NK-92 treated with Interleukin-12 subunit alpha and Interleukin-12 subunit beta, amount 100 ng/mL, for 24 hours (cell line): ENCODE measurements around the gene RAB20.
"Not testable (repeated sequence)": the region's sequence is repeated elsewhere in the genome, so short reads cannot be mapped to it uniquely, and the experiment has no call there.

Experiments
- DNase-seq: peaks from one replicate; lab custom pipeline; 2025; lab: John Stamatoyannopoulos, UW

RAB20 gene

DNA sequence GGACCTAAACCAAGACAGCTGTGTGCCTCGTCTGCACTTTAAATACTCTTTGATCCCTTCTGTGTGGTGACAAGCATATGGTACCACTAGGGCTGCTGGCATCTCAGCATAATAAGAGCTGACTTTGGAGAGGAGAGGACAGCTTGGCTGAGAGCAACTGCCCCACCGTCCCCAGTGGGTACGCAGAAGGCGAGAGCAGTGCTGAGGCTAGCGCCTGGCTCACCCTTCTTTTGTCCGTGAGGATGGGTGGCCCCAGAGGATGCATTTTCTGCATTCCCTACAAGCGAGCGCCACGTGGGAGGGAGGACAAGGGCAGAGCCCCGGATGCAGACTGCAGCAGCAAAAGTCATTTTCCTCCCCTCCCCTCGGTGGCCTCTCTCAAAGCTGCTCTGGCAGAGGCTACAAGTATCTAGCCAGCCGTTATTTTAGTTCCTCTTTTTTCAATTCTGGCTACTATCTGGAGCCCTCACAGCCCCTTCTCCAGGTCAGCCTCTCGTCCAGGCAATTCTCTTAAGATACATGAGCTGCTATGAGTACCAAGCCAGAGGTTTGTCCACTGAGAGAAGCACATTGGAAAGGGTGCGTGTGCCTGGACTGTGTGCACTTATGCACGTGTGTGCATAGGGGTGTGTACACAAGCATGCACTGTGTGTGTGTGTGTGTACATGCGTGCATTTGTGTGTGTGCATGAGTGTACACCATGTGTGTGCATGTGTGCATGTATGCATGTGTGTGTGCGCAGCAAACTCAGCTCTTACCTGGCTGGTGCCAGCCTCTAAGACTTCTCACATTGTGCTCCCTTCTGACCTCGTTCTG is 51.3 kb downstream of the RAB20 start:
- no peak for DNase-seq

GRCh38 chr13:110509478-110509926 is 52.0 kb downstream of the RAB20 start:
- DNase-seq = no peak

- DNase-seq = no peak
Measured at GRCh38 chr13:110507678-110508381, 53.7 kb downstream of the RAB20 start.

DNA sequence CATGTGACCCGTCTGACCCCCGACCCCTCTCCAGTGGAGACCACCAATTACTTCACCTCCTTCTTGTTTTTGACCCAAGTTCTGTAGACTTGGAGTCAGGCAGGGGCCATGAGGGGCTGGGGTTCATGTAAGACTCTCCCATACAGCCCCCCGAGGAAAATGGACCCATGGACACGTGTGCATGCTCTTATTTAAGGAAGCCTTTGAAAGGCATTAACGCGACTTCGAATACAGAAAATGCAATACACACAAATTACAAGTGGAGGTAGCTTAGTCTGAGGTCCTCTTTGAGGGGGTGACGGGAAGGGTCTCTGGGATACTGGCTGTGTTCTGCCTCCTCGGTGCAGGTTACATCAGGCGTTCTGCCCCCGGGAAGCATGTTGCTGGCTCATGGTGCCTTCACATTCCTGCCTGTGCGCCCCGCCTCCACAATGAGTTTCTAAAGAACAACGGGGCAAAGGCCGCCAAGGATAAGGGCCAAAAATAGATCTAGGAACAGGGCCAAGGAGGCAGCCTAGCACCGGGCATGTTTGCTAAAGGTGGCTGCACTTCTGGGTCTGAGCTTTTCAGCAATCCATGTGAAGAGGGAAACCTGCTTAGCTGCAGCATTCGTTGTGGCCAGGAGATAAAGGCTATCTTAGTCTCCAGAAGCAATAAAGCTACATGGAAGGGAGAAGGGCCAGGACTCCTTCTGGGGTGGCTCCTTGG is 54.5 kb downstream of the RAB20 start:
- DNase-seq = no peak

GRCh38 chr13:110506396-110506795 is 55.1 kb downstream of the RAB20 start:
- DNase-seq = no peak

- no peak for DNase-seq
Measured at GRCh38 chr13:110505594-110505993, 55.9 kb downstream of the RAB20 start.

- no peak for DNase-seq
Measured at GRCh38 chr13:110503979-110504499, 57.5 kb downstream of the RAB20 start.

DNA sequence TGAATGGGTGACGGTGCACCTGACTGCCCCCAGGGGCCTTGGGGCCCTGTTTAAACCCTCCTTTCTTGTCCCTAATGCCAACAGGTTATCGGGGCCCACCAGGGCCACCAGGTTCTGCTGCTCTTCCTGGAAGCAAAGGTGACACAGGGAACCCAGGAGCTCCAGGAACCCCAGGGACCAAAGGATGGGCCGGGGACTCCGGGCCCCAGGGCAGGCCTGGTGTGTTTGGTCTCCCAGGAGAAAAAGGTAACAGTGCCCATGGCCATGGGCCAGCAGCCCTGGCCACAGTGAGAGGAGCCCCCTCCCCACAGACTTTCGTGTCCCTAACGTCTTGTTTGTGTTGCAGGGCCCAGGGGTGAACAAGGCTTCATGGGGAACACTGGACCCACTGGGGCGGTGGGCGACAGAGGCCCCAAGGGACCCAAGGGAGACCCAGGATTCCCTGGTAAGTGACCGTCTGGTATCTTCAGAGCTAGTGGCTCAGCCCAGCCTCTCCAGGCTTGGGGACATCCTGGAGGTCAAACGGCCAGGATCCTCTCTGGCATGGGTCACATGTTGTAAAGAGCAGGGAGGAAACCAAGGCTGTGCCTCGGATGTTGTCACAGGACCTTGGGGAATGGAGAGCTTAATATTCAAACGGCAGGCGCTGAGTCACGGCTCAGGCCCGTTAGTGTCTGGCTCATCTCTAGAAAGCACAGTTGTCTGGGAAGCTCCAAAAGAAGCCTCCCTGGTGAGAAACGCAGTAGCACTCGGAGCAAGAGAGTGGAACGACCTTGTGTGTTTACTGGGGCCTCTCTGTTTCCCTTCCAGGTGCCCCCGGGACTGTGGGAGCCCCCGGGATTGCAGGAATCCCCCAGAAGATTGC is 58.3 kb downstream of the RAB20 start:
- no peak for DNase-seq

DNA sequence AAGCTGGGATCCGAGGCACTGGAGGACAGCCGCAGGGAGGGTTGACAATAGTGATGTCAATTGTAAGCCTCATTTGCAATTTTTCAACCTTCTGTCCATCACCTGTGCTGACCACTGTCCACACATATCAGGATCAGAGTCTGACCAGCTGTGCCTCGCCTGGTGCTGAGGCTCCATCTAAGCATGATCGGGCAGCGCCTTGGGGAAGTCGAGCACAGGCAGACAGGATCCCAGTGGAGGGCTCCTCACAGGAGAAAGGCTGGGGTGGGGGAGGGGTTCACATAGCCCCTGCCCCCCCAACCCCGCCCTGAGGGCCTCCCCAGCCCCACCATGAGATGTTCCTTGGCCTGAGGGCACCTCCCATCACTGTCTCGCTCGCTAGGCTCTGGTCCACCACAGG is 60.3 kb downstream of the RAB20 start:
- DNase-seq = no peak

DNA sequence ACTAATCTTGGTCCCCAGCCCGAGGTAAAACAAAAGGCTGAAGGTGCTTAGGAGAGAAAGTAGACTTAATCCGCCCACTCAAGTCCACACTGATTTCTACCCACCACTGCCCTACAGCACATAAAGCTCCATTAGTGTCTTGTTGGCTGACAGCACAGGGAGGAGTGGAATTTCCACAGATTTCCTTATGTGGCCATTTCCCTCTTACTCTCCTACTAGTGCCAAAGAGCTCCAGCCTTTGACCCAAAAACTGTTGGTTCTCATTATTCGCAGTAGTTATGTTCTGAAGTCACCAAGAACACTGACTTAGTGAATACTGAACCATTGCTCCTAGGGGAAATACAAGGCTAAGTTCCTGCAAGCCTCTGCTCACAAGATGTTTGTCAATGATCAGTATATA is 61.2 kb downstream of the RAB20 start:
- no peak for DNase-seq

- DNase-seq = no peak
Measured at GRCh38 chr13:110499621-110500281, 61.8 kb downstream of the RAB20 start.

DNA sequence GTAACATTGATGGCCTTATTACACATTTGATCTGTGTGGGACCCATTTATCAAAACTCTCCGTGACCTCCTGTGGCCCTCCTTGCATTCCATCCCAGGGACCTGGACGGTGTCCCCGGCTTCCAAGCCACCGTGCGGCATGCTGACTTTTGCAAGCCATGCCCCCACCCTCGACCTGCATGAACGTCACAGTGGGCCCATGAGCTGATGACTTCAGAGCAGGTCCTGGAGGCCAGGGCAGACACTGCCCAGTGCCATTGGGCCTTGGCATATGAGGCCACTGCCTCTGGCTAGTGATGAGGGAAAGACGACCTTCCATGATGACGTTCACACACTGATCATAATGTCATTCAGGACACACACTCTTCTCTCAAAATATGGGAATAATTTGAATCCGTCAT is 62.8 kb downstream of the RAB20 start:
- no peak for DNase-seq

- no peak for DNase-seq
Measured at GRCh38 chr13:110498327-110498726, 63.2 kb downstream of the RAB20 start.

DNA sequence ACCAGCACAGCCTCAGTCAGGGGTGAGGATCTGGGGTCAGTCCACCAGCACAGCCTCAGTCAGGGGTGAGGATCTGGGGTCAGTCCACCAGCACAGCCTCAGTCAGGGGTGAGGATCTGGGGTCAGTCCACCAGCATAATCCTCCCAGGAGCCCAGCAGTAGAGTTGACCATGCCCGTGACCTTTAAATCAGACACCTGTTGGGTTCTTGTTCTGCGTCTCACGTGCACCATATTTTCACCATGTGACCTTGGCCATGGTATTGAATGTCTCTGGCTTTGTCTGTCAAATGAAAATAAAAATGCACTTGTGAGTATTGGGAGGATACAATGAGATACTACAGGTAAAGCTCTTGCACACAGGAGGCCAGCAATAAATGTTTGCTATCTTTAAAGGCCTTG is 63.6 kb downstream of the RAB20 start:
- DNase-seq = not testable (repeated sequence)

- no peak for DNase-seq
Measured at GRCh38 chr13:110497003-110497402, 64.5 kb downstream of the RAB20 start.

GRCh38 chr13:110496281-110496680 is 65.2 kb downstream of the RAB20 start:
- DNase-seq = no peak

GRCh38 chr13:110495881-110496280 is 65.6 kb downstream of the RAB20 start:
- no peak for DNase-seq

DNA sequence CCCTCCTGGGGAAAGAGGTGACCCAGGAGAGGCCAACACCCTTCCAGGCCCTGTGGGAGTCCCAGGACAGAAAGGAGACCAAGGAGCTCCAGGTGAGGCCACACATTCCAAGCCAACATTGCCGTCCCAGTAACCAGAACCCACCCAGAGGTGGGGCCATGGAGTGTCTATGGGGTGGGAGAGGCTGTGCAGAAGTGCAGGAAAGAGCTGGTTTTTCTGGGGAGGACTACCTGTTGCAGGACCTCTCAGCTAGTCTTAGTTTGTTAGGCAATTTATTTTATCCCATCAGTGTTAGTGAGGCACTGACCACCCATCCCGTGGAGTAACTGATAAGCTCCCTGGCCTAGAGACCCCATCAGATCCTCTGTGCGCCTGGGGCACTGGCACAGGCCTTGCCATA is 66.1 kb downstream of the RAB20 start:
- no peak for DNase-seq

GRCh38 chr13:110493613-110494012 is 67.9 kb downstream of the RAB20 start:
- DNase-seq = no peak

DNA sequence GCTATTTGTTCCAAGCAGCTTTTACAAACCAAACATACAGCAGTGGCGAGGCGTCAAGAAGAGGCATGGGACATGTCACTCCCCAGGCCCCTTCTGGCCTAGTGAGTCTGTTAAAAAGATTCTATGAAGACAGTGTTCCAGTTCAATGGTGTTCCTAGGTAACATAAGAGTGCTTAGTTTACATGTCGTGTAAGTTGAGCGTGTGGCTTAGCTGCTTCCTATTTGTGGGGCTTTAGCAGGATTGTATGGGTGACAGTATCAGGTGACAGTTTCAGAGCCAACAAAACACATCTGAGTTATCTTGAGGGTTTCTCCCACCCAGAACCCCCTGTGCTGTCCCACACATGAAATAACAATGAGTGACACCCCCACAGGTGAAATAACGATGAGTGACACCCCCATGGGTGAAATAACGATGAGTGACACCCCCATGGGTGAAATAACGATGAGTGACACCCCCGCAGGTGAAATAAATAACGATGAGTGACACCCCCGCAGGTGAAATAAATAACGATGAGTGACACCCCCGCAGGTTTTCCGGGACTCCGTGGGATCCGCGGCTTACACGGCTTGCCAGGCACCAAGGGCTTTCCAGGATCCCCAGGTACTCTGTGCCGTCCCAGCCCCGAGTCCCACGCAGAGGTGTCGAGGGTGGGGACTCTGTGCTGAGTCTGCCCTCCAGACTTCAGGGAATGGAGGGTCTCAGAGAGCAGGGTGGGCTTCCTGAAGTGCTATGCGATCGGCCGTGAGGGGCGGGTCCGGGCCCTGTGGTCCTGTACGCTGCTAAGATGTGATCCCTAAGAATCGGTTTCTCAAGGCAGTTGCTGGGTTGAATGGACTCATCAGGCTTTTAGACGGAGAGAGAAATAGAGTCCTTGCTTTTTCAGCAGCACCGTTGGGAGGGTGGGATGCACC is 68.6 kb downstream of the RAB20 start:
- DNase-seq = no peak
